HepG2 (cell line): Measurements from ENCODE around the gene LAG3. TPM values are rescaled to one million over a fixed set of nuclear protein-coding genes. Genes with fewer than 3 reads are reported as not detected.

Experiments used
- AKNA ChIP-seq: sonication (generic); formaldehyde crosslinking; IDR thresholded peaks from 2 replicates; pipeline ENCODE4 v1.4.0; 2020; ENCODE audit warnings: missing genetic modification reagents, borderline replicate concordance
- CENPX ChIP-seq: sonication (generic); formaldehyde crosslinking; IDR thresholded peaks from 2 replicates; pipeline ENCODE4 v1.9.0; 2021; ENCODE audit warnings: mild to moderate bottlenecking, missing genetic modification reagents, moderate library complexity
- CREB1 ChIP-seq, 2 experiments: fragments of 450-650 bp in 1 of 2; IDR thresholded peaks; 2 replicates each; pipeline ENCODE4 v1.6.1; 2016 to 2017; ENCODE audit warnings: control low read depth in 1 of 2, mild to moderate bottlenecking in 1 of 2, missing compliant biosample characterization in 1 of 2, missing genetic modification characterization in 1 of 2
- FIP1L1 ChIP-seq: fragments of 200-400 bp; formaldehyde crosslinking; IDR thresholded peaks from 2 replicates; pipeline ENCODE4 v1.6.1; 2018; ENCODE audit warnings: low read depth, mild to moderate bottlenecking, low read length, moderate library complexity, borderline replicate concordance; ENCODE audit not compliant: insufficient read depth
- GATAD2A ChIP-seq: IDR thresholded peaks from 2 replicates; pipeline ENCODE4 v1.6.1; 2016
- IKZF1 ChIP-seq: fragments of 450-650 bp; IDR thresholded peaks from 2 replicates; pipeline ENCODE4 v1.7.1; 2016
- MIXL1 ChIP-seq: IDR thresholded peaks from 2 replicates; pipeline ENCODE4 v1.6.1; 2016
- MYNN ChIP-seq: sonication (generic); formaldehyde crosslinking; IDR thresholded peaks from 2 replicates; pipeline ENCODE4 v1.4.0; 2020; ENCODE audit warnings: mild to moderate bottlenecking, low read depth, missing genetic modification reagents
- NFYC ChIP-seq: IDR thresholded peaks from 2 replicates; pipeline ENCODE4 v1.6.1; 2016; ENCODE audit warnings: missing genetic modification reagents, missing compliant biosample characterization
- PRDM4 ChIP-seq: sonication (generic); formaldehyde crosslinking; IDR thresholded peaks from 2 replicates; pipeline ENCODE4 v1.9.0; 2021; ENCODE audit warnings: missing genetic modification reagents, borderline replicate concordance
- RAD51 ChIP-seq: fragments of 450-650 bp; IDR thresholded peaks from 2 replicates; pipeline ENCODE4 v1.6.1; 2016; ENCODE audit warnings: borderline replicate concordance
- ZBTB25 ChIP-seq: IDR thresholded peaks from 2 replicates; pipeline ENCODE4 v1.6.1; 2018; ENCODE audit warnings: missing genetic modification reagents
- ZNF136 ChIP-seq: sonication (generic); formaldehyde crosslinking; IDR thresholded peaks from 2 replicates; pipeline ENCODE4 v1.8.1; 2022; ENCODE audit warnings: low read depth, mild to moderate bottlenecking, moderate library complexity, missing genetic modification reagents
- ZNF280B ChIP-seq: sonication (generic); formaldehyde crosslinking; IDR thresholded peaks from 2 replicates; pipeline ENCODE4 v1.5.0; 2020; ENCODE audit warnings: missing genetic modification reagents, mild to moderate bottlenecking, borderline replicate concordance
- ZNF44 ChIP-seq: sonication (generic); formaldehyde crosslinking; IDR thresholded peaks from 2 replicates; pipeline ENCODE4 v1.5.1; 2020; ENCODE audit warnings: mild to moderate bottlenecking, missing genetic modification reagents
- ZNF562 ChIP-seq: sonication (generic); formaldehyde crosslinking; IDR thresholded peaks from 2 replicates; pipeline ENCODE4 v1.8.0; 2022; ENCODE audit warnings: missing genetic modification reagents, borderline replicate concordance
- ZNF644 ChIP-seq: IDR thresholded peaks from 2 replicates; pipeline ENCODE4 v1.6.1; 2016; ENCODE audit warnings: low read depth
- ZNF850 ChIP-seq: sonication (generic); formaldehyde crosslinking; conservative IDR thresholded peaks from 2 replicates; pipeline ENCODE4 v1.9.0; 2021; ENCODE audit warnings: mild to moderate bottlenecking, missing genetic modification reagents
- ZSCAN9 ChIP-seq: IDR thresholded peaks from 2 replicates; pipeline ENCODE4 v1.6.1; 2016; ENCODE audit warnings: borderline replicate concordance
- polyA plus RNA-seq, 8 experiments: library from polyadenylated mRNA; depleted of rRNA in 3 of 8; stranded (reverse) in 7 of 8; unstranded in 1 of 8; fragments of >200 nt; fragmentation: Illumina TruSeq in 4 of 8; extraction: Trizol in 4 of 8; gene quantifications; 2 replicates each; pipeline versions ENCODE4 v1.2.1 to v1.2.3, GENCODE V29; 2011 to 2016; ENCODE audit warnings: low read depth in 4 of 8, missing spikeins in 1 of 8, mixed read lengths in 1 of 8; ENCODE audit not compliant: insufficient read depth in 1 of 8
- total RNA-seq, 5 experiments: library from RNA; depleted of rRNA; stranded (reverse); fragments of >200 nt; fragmentation: Illumina TruSeq; extraction: Trizol; gene quantifications; 2 replicates each; pipeline ENCODE4 v1.2.3, GENCODE V29; 2016; ENCODE audit warnings: low read depth in 1 of 5

Gene LAG3
- total and polyA plus RNA-seq, 2 of the 13 experiments (the other 11 are each of a cell fraction or from before 2014, with no cell fraction given) = 0.11 to 0.26 TPM

GRCh38 chr12:6825398-6826124 lies 53.2 kb downstream of the LAG3 start (continued):
- TF ChIP-seq ZNF562 (CRISPR knock-in tag) (no peak), GATAD2A (CRISPR knock-in tag) (no peak), MIXL1 (no peak), MYNN (CRISPR knock-in tag) (no peak), PRDM4 (CRISPR knock-in tag) (no peak), FIP1L1 (no peak), CREB1 (IDR thresholded peaks at IDR 0.05) (no peak), CREB1 (CRISPR knock-in tag; IDR thresholded peaks at IDR 0.05) (no peak; the same call in 1 of the 2 replicates), CENPX (CRISPR knock-in tag) (no peak), ZNF850 (CRISPR knock-in tag) (no peak), ZNF644 (CRISPR knock-in tag) (no peak), AKNA (CRISPR knock-in tag) (no peak), ZSCAN9 (CRISPR knock-in tag) (no peak), ZNF44 (CRISPR knock-in tag) (no peak), NFYC (CRISPR knock-in tag) (no peak), RAD51 (no peak), ZBTB25 (CRISPR knock-in tag) (0 out of 2 replicates have a peak, but pooled peaks have one; percentile 24), IKZF1 (no peak), ZNF280B (no peak), ZNF136 (CRISPR knock-in tag) (no peak)
